Endothelial cell of umbilical vein (primary cell): ENCODE measurements around the gene ZNF792. TPM values are rescaled to one million over a fixed set of nuclear protein-coding genes. Genes with fewer than 3 reads are reported as not detected.

ENCODE experiments used
- BruUV-seq: library from RNA; stranded (reverse); fragments of 400-500 nt; replicated peaks from 2 replicates; lab custom pipeline; 2021; lab: Mats Ljungman, UMichigan
- CTCF ChIA-PET: fragments of 300-600, 350-600 bp; sonication (Branson Sonifier 250); formaldehyde crosslinking; loops from one replicate; lab custom pipeline; 2021; ENCODE audit warnings: antibody characterized with exemption, inconsistent platforms; lab: Charles Lee
- POLR2A ChIA-PET: fragments of 300-600, 350-600 bp; sonication (Branson Sonifier 250); formaldehyde crosslinking; loops from one replicate; lab custom pipeline; 2021; ENCODE audit warnings: antibody characterized with exemption, inconsistent platforms; lab: Charles Lee
- DNase-seq: peaks from one replicate; pipeline ENCODE4 v3.0.0-alpha.2; 2011; ENCODE audit warnings: low read depth, low spot score
- FAIRE-seq: peaks from 2 replicates; lab custom pipeline; 2011; peaks lifted over from hg19 to GRCh38; lab: Jason Lieb, UNC
- H2AFZ ChIP-seq: 2 replicates; pipeline ENCODE4 v1.6.0; 2012; ENCODE audit warnings: low read depth, low read length, control low read depth, inconsistent platforms
- H3K27ac ChIP-seq: 2 replicates; pipeline ENCODE4 v1.5.1; 2011; ENCODE audit warnings: low read depth, mild to moderate bottlenecking, control low read depth, low read length, moderate library complexity; ENCODE audit not compliant: insufficient read depth
- H3K27me3 ChIP-seq, 2 experiments: 2 replicates each; pipeline versions ENCODE4 v1.6.0 to v1.6.1; 2011; ENCODE audit warnings: low read length in 2 of 2, mixed read lengths in 1 of 2; ENCODE audit not compliant: control insufficient read depth in 2 of 2, insufficient read depth in 2 of 2
- H3K36me3 ChIP-seq, 2 experiments: 2 replicates in 1 of 2; 3 replicates in 1 of 2; pipeline ENCODE4 v1.5.1; 2011; ENCODE audit warnings: low read length in 2 of 2, mild to moderate bottlenecking in 1 of 2, moderate library complexity in 1 of 2; ENCODE audit not compliant: control insufficient read depth in 2 of 2, insufficient read depth in 2 of 2; ENCODE audit errors: extremely low read depth in 1 of 2
- H3K4me1 ChIP-seq: 3 replicates; pipeline ENCODE4 v1.5.1; 2011; ENCODE audit warnings: mild to moderate bottlenecking, low read length; ENCODE audit not compliant: control insufficient read depth, insufficient read depth; ENCODE audit errors: extremely low read depth
- H3K4me2 ChIP-seq: 2 replicates; pipeline ENCODE4 v1.6.1; 2011; ENCODE audit warnings: low read length, control low read depth, mixed read lengths; ENCODE audit not compliant: insufficient read depth
- H3K4me3 ChIP-seq, 3 experiments: fragments of 200-600 bp in 1 of 3; sonication (generic), shearing (Covaris generic) in 1 of 3; replicated peaks in 1 of 3; 2 replicates each; pipeline ENCODE4 v1.5.1; 2011 to 2016; ENCODE audit warnings: control low read depth in 3 of 3, low read length in 3 of 3, mild to moderate bottlenecking in 2 of 3, inconsistent platforms in 1 of 3, low read depth in 1 of 3, moderate library complexity in 1 of 3; ENCODE audit not compliant: insufficient read depth in 1 of 3
- H3K79me2 ChIP-seq: 2 replicates; pipeline ENCODE4 v1.6.0; 2012; ENCODE audit warnings: low read length, inconsistent platforms; ENCODE audit not compliant: control insufficient read depth, insufficient read depth
- H3K9ac ChIP-seq: replicated peaks from 2 replicates; pipeline ENCODE3; 2011; ENCODE audit warnings: low read length, control low read depth; ENCODE audit not compliant: insufficient read depth; ENCODE audit errors: extremely low read depth
- H3K9me1 ChIP-seq: replicated peaks from 3 replicates; pipeline ENCODE4 v1.6.0; 2011; ENCODE audit warnings: mild to moderate bottlenecking, low read length; ENCODE audit not compliant: control insufficient read depth, insufficient read depth; ENCODE audit errors: extremely low read depth
- H3K9me3 ChIP-seq: replicated peaks from 2 replicates; pipeline ENCODE4 v1.5.1; 2012; ENCODE audit warnings: low read length, inconsistent platforms; ENCODE audit not compliant: control insufficient read depth, insufficient read depth
- H4K20me1 ChIP-seq: replicated peaks from 2 replicates; pipeline ENCODE3; 2011; ENCODE audit warnings: mild to moderate bottlenecking, low read length; ENCODE audit not compliant: control insufficient read depth, insufficient read depth; ENCODE audit errors: extremely low read depth
- CTCF ChIP-seq, 2 donors: IDR thresholded peaks; 1 replicate in 1 of 2; 2 replicates in 1 of 2; pipeline ENCODE4 v1.5.1; 2011; ENCODE audit warnings: low read length in 2 of 2, mild to moderate bottlenecking in 2 of 2, moderate library complexity in 2 of 2, control low read depth in 1 of 2, inconsistent platforms in 1 of 2, low read depth in 1 of 2; ENCODE audit not compliant: insufficient read depth in 1 of 2; ENCODE audit errors: extremely low read depth in 1 of 2
- EZH2 ChIP-seq: IDR thresholded peaks from 2 replicates; pipeline ENCODE4 v1.6.1; 2012; ENCODE audit warnings: borderline replicate concordance, low read depth, mild to moderate bottlenecking, moderate library complexity, low read length, inconsistent platforms; ENCODE audit not compliant: severe bottlenecking
- FOS ChIP-seq: IDR thresholded peaks from 2 replicates; pipeline ENCODE4 v1.6.1; 2011; ENCODE audit warnings: mild to moderate bottlenecking, low read length, moderate library complexity, borderline replicate concordance; ENCODE audit not compliant: insufficient read depth
- GATA2 ChIP-seq: IDR thresholded peaks from 2 replicates; pipeline ENCODE4 v1.7.0; 2011; ENCODE audit warnings: low read depth, mild to moderate bottlenecking, moderate library complexity, mixed read lengths, low read length; ENCODE audit not compliant: insufficient read length, insufficient read depth
- JUN ChIP-seq: IDR thresholded peaks from 2 replicates; pipeline ENCODE4 v1.6.1; 2011; ENCODE audit warnings: borderline replicate concordance, low read depth; ENCODE audit not compliant: insufficient read length, insufficient read depth
- MAX ChIP-seq: IDR thresholded peaks from 2 replicates; pipeline ENCODE4 v1.6.1; 2011; ENCODE audit not compliant: insufficient read depth, insufficient read length
- MYC ChIP-seq: IDR thresholded peaks from one replicate; pipeline ENCODE4 v1.6.1; 2011; ENCODE audit warnings: mild to moderate bottlenecking, low read depth, low read length
- POLR2A ChIP-seq: IDR thresholded peaks from 2 replicates; pipeline ENCODE4 v1.6.1; 2012; ENCODE audit warnings: low read depth, mild to moderate bottlenecking, control low read depth, low read length
- POLR2AphosphoS5 ChIP-seq: IDR thresholded peaks from 2 replicates; pipeline ENCODE4 v1.6.1; 2012; ENCODE audit warnings: low read depth, mild to moderate bottlenecking, control low read depth, low read length, moderate library complexity; ENCODE audit not compliant: insufficient read depth
- dilution Hi-C: fragments of 300-500 bp; cut with MboI; formaldehyde crosslinking; loops from one replicate; pipeline ENCODE4 v1.15.0; 2019; ENCODE audit warnings: low sequenced_read_pairs; ENCODE audit not compliant: extremely low pct_ligation_motif_present
- intact Hi-C: fragments of 100-400 bp; cut with micrococcal nuclease; formaldehyde crosslinking; loops from one replicate; pipeline ENCODE4 v1.10.0; 2022
- polyA plus RNA-seq, 4 experiments: library from polyadenylated mRNA; depleted of rRNA in 3 of 4; stranded (reverse) in 3 of 4; unstranded in 1 of 4; fragments of >200 nt; gene quantifications; 2 replicates each; pipeline versions ENCODE4 v1.2.1 to v1.2.3, GENCODE V29; 2011 to 2012; ENCODE audit warnings: missing spikeins in 1 of 4
- total RNA-seq: library from RNA; stranded (reverse); gene quantifications from 2 replicates; pipeline ENCODE4 v1.2.3, GENCODE V29; 2021

ZNF792 gene
- total and polyA plus RNA-seq, 2 donors (not counting 3 experiments of a cell fraction or from before 2014, with no cell fraction given): 11.3 to 19.8 TPM

DNA sequence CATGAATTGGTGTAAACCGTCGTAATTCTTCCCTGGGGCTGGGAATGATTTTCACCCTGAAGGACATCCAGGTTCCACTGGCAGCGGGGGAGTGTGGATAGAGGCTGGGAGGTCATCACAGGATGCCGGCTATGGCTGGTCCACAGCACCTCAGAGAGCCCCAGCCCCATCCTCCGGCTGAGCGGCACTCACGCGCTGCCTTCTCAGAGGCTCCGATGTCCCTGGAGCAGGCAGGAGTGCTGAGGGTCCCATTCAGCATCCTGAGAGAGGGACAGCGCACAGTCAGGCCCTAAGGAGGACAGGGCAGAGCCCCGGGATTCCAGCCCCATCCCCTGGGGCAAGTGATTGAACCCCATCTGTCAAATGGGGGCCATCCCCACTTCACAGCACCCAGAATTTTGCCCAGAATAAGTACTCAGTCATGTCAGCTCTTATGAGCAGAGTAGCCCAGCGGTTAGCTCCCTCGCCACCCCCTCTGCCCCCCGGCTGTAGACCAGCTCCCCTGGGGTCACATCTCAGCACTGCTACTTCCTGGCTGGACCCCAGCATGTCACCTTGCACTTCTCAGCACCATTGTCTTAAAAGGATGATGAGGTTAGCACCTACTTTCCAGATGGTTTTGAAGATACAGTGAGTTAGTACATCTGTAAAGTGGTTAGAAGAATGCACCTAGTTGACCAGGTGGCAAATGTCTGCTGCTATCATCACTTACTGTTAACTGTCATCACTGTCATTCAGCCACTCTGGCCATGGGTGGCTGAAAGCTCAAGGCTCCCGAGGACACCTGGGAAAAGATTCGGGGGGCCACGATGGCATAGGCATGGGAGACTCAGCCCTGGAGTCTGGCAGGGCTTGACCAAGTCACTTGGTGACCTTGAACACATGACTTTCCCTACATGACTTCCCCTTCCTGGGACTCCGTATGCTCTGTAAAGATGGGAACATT, 48.0 kb upstream of the ZNF792 start:
- CTCF ChIA-PET: interaction anchor here (0.7 to 9.9 kb wide), 5 partner anchors 9 to 45 kb away, joined by 3 to 129 read pairs (median 4); partner anchors contain the start of gene GRAMD1A
- Histone ChIP-seq H3K4me2 (no peak overlapping the region), H2AFZ (no peak overlapping the region), H3K4me3 (no peak overlapping the region), H3K9ac (no peak overlapping the region), H3K9me3 (no peaks in the 10 kb centered on the region), H3K36me3 (peaks cover 12 to 47% of the 10 kb centered on the region in 2 experiments), H3K9me1 (no peaks in the 10 kb centered on the region), H3K27me3 (no peaks in the 10 kb centered on the region), H3K4me1 (peaks cover 4% of the 10 kb centered on the region), H3K79me2 (peaks cover 4% of the 10 kb centered on the region), H4K20me1 (no peaks in the 10 kb centered on the region), H3K27ac (no peak overlapping the region)
- no peak for DNase-seq
- intact Hi-C loops (loop anchor here (2.0 kb wide), 2 partner anchors 17 to 173 kb away; no protein-coding TSS in a partner anchor), dilution Hi-C loops (no loop called here)
- TF ChIP-seq MAX (no peak), POLR2AphosphoS5 (no peak), GATA2 (no peak), FOS (no peak), EZH2 (no peak), CTCF (IDR thresholded peaks at IDR 0.05; ENCODE audit: extremely low read depth in 1 of 2, insufficient read depth in 1 of 2, low read depth in 1 of 2, low read length in 2 of 2) (no peak), JUN (no peak), MYC (no peak), POLR2A (no peak)
- POLR2A ChIA-PET: no interaction called here
- FAIRE-seq: no peak
- BruUV-seq: no TSS peak
